NCI-H82 treated with DMSO at 0.1 percent for 48 hours (cell line): Measurements from ENCODE around the gene RNF133.
"Not testable (repeated sequence)": the region's sequence is repeated elsewhere in the genome, so short reads cannot be mapped to it uniquely, and the experiment has no call there.

Experiments
- DNase-seq: peaks from one replicate; lab custom pipeline; 2025; ENCODE audit not compliant: unreplicated experiment; lab: John Stamatoyannopoulos, UW

RNF133 gene

DNA sequence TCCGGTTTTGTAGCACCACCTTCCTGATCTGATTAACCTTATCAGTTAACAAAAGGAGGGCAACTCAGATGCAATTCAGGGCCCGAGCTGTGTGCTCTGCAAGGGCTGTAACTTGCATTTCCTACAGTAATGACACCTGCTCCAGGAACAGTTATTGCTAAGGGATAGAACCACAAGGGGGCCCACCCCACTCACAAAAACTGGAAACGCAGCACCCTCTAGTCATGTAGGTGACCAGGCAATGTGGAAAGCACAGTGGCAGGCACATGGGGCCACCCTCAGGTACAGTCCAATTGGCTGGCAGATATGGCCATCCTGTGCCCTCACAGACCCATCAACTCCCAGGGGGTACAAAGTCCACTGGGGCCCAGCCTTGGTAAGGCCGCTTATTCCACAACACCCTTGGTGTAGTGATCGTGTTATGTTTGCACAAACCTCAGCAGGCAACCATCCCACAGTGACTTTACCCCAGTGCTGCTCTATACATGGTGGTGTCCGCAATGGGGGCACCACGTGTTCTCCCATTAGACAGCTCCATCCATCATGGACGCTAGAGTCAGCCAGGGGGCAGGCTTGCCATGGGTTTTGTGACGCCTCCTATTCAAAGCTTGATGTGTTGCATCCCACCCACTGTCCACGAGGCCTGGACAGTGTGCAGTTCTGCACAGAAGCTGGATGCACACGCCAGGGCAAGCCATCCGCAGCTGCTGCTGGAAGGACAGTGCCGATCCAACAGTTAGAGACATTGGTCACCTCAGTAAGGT lies 9.4 kb downstream of the RNF133 start:
- no peak for DNase-seq

DNA sequence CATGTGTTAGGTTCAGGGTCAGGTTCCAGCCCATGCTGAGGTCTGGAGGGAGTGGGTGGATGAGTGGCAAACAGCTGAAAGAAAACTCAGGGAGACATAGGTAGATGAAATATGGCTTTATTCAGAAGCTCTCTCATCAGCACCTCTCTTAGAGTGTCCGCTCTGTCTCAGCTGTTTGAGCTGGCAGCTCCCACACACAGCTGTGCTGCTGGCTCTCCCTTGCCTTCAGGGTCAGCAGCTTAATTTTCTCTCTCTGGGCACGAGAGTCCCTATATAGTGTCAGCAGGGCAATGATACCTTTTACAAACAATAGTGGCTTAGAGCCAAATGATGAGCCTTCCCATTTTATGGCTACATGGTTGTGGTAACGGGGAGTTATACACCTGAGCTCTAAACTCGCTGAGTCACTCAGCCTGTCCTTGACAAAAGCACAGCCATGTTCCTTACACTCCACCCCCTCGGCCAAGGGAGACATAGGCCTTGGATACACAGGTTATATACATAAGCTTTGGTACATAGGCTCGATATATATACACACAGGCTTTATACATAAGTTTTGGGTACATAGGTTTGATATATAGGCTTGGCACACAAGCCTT lies 10.4 kb downstream of the RNF133 start:
- no peak for DNase-seq

DNA sequence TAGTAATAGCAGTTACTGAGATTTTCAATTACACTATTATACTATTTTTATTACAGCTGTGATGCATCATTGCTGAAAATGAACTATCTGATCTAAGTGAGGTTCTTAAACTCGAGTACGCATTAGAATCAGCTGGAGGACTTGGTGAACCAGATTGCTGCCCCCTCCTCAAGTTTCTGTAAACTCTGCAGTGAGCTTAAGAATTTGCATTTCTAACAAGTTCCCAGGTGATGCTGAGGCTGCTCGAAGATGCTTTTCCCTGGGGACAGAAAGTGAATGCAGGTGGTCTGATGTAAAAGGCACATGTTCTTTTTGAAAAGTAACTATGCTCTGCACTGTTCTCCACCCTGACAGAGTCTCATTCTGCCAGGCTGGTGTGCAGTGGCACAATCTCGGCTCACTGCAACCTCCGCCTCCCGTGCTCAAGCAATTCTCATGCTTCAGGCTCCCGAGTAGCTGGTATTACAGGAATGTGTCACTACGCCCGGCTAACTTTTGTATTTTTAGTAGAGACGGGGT lies 12.5 kb downstream of the RNF133 start:
- DNase-seq = no peak

DNA sequence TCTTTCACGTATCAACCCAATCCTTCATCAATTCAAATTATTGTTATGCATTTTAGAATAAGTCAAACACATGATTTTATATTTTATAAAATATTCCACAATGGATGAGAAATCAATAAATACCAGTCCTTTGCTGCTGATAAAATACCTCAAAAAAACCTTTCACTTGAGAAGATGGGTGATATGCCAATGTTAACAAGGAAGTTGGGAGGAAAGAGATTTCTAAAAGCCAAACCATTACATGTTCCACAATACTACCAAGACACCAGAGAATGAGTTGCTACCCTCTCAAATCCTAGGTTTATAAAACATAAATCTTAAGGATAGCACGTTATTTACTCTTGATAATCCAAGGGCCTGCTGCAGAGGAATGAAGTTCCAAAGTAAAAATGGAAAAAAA lies 14.4 kb downstream of the RNF133 start:
- DNase-seq = peak; percentile 20

DNA sequence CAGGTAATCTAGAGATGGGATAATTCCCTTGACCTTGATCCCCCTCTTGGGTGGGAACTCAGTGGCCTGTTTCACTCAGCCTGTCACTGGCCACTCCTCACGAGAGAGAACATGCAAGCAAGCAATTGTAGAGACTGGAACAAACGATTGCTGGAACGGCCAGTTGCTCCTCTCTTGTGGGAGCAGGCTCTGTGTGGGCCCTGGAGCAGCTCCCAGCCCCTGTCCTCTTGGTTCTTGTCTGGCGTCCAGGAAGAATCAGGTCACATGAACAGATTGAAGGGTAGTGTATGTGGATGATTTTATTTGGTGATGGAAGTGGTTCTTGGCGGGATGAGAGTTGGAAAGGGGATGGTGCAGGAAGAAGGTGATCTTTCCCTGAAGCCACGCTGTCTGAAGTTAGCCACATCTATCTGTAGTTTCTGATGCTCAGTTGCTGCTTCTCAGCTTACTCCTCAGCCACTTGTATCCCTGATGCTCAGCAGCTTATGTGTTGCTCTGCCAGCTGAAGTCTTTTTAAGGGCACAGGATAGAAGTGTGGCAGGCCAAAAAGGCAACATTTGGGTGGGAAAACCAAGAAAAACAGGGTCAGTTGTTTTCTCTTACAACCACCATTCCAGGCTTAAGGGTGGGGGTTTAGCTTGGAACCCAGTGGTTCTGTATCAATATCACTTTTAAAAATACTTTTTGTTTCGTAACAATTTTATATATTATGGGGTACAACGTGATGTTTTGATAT lies 15.9 kb downstream of the RNF133 start:
- DNase-seq = no peak

DNA sequence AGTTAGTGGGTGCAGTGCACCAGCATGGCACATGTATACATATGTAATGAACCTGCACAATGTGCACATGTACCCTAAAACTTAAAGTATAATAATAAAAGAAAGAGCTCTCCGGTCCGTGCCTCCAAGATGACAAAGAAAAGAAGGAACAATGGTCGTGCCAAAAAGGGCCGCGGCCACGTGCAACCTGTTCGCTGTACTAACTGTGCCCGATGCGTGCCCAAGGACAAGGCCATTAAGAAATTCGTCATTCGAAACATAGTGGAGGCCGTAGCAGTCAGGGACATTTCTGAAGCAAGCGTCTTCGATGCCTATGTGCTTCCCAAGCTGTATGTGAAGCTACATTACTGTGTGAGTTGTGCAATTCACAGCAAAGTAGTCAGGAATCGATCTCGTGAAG lies 17.7 kb downstream of the RNF133 start:
- not testable (repeated sequence) for DNase-seq

DNA sequence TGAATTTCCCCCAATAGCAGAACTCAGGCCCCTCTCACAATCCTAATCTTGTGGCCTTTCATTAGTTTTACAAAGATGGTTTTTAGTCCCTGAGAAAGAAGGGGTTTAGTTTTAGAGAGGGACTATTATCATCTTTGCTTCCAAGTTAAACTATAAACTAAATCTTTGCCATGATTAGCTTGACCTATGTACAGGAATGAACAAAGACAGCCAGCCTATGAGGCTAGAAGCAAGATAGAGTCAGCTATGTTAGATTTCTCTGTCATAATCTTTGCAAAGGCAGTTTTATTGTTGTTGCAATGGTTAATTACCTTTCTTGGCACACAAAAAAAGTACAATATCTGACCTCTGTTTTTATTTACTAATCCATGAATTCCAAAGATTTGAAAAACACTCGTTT lies 19.1 kb downstream of the RNF133 start:
- DNase-seq = no peak

DNA sequence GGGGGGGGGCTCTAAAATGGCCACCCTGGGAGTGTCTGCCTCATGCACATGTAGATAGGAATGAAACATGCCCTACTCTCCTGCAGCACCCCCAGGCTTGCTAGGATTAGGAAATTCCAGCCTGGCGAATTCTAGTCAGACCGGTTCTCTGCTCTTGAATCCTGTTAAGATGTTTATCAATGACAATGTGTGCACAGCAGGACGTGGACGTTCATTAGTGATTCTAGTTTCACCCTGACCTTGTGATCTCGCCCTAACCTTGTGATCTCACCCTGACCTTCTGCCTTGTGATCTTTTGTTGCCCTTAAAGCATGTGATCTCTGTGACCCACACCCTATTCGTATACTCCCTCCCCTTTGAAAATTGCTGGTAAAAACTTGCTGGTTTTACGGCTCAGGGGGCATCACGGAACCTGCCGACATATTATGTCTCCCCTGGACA lies 19.6 kb downstream of the RNF133 start:
- not testable (repeated sequence) for DNase-seq

DNA sequence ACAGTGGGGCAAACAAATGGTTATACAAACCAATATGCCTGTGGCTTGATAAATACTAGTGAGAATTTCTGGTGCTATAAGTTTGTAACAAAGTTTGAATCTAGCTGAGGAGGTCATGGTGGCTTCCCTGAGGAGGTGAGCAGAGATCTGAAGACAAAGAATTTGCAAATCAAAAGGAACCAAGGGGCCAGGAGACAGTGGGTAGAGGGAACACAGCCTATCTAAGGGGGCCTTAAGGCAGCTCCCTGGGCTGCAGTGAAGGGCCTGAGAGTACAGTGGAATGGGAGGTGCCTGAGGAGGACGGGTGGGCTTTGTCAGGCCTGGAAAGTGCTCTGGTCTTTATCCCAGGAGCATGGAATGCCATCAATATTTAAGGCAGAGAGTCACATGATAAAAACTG lies 21.8 kb downstream of the RNF133 start:
- DNase-seq = no peak

DNA sequence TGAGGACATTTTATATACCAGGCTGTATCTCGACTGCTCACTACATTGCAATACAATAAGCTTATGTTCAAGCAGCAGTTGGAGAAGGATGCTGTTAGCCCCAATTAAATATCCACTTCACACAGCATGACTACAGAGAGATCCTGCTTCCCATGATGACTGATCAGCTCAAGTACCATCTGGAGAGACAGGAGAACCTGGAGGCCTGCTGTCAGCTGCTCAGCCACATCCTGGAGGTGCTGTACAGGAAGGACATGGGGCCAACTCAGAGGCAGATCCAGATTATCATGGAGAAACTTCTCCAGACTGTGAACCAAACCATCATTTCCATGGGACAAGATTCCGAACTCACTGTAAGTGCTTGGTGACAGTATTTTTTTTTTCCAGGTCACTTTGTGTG lies 22.5 kb downstream of the RNF133 start:
- DNase-seq = no peak

DNA sequence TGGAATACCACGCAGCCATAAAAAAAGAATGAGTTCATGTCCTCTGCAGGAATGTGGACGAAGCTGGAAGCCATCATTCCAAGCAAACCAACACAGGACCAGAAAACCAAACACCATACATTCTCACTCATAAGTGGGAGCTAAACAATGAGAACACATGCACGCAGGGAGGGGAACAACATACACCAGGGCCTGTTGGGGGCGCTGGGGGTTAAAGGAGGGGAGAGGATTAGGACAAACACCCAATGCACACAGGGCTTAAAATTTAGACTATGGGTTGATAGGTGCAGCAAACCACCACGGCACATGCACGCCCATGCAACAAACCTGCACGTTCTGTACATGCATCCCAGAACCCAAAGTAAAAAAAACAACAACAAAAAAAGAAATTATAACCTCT lies 23.3 kb downstream of the RNF133 start:
- no peak for DNase-seq

DNA sequence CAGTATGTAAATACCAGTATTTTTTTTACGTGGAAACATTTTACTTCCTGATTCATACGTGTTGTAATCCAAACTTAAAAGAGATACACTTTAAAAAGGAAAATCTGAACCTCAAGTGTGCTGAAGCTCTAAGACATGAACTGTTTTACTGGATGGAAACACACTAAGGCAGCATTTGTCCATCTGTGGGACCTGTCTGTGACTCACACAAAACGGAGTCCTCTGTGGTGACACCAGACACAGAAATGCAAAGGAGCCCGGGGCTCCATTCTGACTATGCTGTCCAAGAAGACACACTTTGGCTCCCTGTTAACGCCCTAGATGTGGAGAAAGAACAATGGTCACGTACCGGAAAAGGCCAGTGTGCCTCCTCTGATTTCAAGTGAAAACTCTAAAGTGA lies 23.9 kb downstream of the RNF133 start:
- no peak for DNase-seq

DNA sequence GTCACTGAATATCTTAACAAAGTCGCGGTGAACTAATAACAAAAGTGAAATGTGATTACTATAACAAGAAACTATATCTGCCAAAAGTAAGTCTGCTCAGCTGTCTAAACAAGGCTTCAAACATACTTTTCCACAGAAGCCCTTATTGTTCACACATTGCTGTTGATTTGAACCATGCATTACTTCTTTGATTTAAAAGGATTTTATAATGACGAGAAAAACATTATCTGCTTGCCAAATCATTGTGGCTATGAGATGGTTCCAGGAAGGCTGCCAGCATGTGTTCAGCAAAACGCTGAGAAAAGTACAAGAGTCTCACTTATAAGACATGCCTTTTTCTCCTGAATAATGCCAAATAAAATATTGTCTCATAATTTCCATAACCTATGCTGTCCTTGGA lies 24.4 kb downstream of the RNF133 start:
- no peak for DNase-seq

DNA sequence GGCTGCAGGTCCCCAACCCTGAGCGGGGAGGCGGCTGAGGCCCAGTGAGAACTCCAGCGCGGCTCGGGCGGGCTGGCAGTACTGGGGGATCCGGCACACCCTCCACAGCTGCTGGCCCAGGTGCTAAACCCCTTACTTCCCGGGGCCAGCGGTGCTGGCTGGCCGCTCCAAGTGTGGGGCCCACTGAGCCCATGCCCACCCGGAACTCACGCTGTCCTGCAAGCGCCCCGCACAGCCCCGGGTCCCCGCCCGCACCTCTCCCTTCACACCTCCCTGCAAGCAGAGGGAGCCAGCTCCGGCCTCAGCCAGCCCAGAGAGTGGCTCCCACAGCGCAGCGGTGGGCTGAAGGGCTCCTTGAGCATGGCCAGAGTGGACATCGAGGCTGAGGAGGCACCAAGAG lies 25.0 kb downstream of the RNF133 start:
- no peak for DNase-seq

DNA sequence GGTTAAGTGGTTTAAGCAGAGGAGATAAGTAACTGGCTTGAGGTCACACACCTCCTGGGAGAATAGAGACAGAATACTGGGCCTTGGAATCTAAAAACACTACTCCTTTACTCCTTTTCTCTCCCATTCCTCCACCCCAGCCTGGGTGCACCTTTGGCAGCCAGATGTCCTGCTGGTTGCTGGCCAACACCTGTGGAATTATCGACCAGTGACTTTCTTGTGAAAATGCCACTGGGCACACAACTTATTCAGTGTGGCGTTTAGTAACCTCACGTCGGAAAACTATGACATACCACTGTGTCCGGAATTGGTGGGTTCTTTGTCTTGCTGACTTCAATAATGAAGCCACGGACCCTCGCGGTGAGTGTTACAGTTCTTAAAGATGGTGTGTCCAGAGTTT lies 26.4 kb downstream of the RNF133 start:
- no peak for DNase-seq

DNA sequence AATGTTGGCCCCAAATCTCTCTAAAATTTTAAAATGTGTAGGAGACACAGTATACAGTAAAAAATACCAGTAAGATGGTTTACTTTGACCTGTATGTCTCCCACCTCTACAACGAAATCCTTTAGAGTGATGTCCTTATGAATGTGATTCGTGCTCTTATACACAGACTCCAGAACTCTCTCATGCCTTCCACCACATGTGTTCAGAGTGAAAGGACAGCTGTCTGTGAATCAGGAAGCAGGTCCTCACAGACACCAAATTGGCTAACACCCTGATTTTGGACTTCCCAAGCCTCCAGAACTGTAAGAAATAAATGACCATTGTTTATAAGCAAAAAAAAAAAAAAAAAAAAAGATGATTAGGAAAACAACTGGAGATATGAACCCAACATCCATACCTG lies 35.2 kb downstream of the RNF133 start:
- DNase-seq = no peak

DNA sequence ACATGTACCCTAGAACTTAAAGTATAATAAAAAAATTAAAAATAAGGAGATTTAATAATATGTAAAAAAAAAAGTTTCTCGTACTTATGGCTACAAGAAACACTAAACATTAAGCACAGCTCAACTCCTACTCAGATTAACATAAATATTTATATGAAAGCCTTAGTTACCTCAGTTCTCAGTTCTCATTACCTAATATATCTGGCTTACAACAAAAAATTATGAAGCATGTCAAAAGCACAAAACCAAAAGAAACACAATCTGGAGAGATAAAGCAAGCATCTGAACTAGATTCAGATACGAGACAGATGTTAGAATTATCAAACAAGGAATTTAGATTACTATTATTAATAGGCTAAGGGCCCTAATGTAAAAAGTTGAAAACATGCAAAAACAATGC lies 40.1 kb downstream of the RNF133 start:
- no peak for DNase-seq

DNA sequence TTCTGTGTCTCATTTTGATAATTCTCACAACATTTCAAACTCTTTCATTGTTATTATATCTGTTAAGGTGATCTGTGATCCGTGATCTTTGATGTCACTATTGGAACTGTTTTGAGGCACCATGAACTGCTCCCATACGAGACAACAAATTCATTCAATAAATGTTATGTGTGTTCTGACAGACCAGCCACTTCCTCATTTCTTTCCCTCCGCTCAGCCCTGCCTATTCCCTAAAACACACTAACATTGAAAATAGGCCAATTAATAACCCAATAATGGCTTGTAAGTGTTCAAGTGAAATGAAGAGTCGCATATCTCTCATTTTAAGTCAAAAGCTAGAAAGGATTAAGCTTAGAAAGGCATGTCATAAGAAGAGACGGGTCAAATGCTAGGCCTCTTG lies 45.2 kb downstream of the RNF133 start:
- no peak for DNase-seq

DNA sequence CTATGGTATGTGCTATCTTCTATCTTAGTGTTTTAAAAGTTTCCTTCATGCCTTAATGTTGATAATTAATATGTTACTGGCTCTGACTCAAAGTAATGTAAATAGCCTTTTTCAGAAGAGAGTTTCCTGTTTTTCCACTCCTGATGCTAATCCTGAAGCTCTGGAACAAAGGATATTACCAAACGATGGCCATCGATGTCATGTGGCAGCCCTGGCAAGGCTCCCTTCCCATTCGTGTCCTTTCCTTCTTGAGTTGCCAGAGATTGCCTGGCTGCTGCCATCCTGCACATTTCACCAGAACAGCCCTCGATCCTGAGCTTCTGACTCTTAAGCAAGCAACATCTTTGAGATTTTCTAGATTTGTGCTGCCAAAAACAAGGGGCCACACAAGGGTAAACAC lies 46.0 kb downstream of the RNF133 start:
- no peak for DNase-seq

DNA sequence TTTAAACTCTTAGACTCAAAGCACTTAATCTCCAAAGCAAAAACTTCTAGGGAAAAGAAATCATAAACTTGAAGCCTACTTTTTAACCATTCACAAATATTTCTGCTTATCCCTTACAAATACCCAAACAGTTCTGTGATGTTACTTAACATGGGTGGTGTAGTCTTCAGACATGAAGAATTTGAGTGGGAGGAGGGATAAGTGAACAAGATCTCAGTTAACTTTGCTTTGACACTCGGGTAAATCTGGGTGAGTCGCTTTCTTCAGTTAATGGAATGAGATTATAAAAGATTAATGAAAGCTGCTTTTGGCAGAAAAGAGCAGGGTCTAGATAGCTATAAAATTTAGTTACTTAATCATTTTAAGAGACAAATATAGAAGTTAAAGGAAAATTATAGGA lies 47.5 kb downstream of the RNF133 start:
- DNase-seq = peak; percentile 74
